SK-N-SH (cell line): ENCODE data around the gene SPON2. TPM values are rescaled to one million over a fixed set of nuclear protein-coding genes. Genes with fewer than 3 reads are reported as not detected.

ENCODE experiments used
- CTCF ChIA-PET: fragments of 300-600, 350-600 bp; formaldehyde crosslinking; extraction: SDS; loops from one replicate; lab custom pipeline; 2021; lab: Yijun Ruan, JAX
- POLR2A ChIA-PET: fragments of 350-600 bp; sonication (Branson Sonifier 250); formaldehyde crosslinking; extraction: SDS; loops from one replicate; lab custom pipeline; 2020; ENCODE audit warnings: antibody characterized with exemption, inconsistent platforms; lab: Yijun Ruan, JAX
- DNase-seq: peaks from one replicate; pipeline ENCODE4 v3.0.0; 2012
- H2AFZ ChIP-seq: fragments of 200-600 bp; sonication (generic); 2 replicates; pipeline ENCODE4 v1.8.1; 2016; ENCODE audit warnings: antibody characterized with exemption, mild to moderate bottlenecking, low read depth
- H3F3A ChIP-seq: fragments of 200-600 bp; sonication (generic); replicated peaks from 2 replicates; pipeline ENCODE3; 2016; ENCODE audit warnings: antibody characterized with exemption, mild to moderate bottlenecking; ENCODE audit not compliant: insufficient read depth
- H3K27ac ChIP-seq, 2 experiments: fragments of 200-500 bp in 1 of 2; fragments of 200-600 bp in 1 of 2; sonication (Bioruptor generic) in 1 of 2; sonication (generic), shearing (Covaris generic) in 1 of 2; 2 replicates each; pipeline versions ENCODE4 v1.5.1 to v1.6.1; 2014 to 2016; ENCODE audit warnings: low read depth in 2 of 2, inconsistent platforms in 1 of 2, low read length in 1 of 2, mild to moderate bottlenecking in 1 of 2, mixed read lengths in 1 of 2
- H3K27me3 ChIP-seq: fragments of 200-600 bp; sonication (generic), shearing (Covaris generic); 2 replicates; pipeline ENCODE4 v1.6.1; 2016; ENCODE audit warnings: mixed run types; ENCODE audit not compliant: insufficient read depth
- H3K36me3 ChIP-seq, 2 experiments: fragments of 200-500 bp in 1 of 2; fragments of 200-600 bp in 1 of 2; sonication (Bioruptor generic) in 1 of 2; sonication (generic) in 1 of 2; replicated peaks in 1 of 2; 2 replicates each; pipeline versions ENCODE3 to v1.5.1; 2014 to 2016; ENCODE audit warnings: low read length in 1 of 2, mild to moderate bottlenecking in 1 of 2; ENCODE audit not compliant: insufficient read depth in 2 of 2, control insufficient read depth in 1 of 2
- H3K4me1 ChIP-seq, 2 experiments: fragments of 200-500 bp in 1 of 2; fragments of 200-600 bp in 1 of 2; sonication (Bioruptor generic) in 1 of 2; sonication (generic), shearing (Covaris generic) in 1 of 2; 2 replicates each; pipeline versions ENCODE4 v1.5.1 to v1.6.1; 2014 to 2016; ENCODE audit warnings: low read depth in 1 of 2, low read length in 1 of 2, mixed run types in 1 of 2; ENCODE audit not compliant: insufficient read depth in 2 of 2, control insufficient read depth in 1 of 2
- H3K4me2 ChIP-seq: fragments of 200-600 bp; sonication (generic), shearing (Covaris generic); 2 replicates; pipeline ENCODE4 v1.6.1; 2017; ENCODE audit warnings: mixed run types
- H3K4me3 ChIP-seq, 2 experiments: fragments of 200-500 bp in 1 of 2; fragments of 200-600 bp in 1 of 2; sonication (Bioruptor generic) in 1 of 2; sonication (generic), shearing (Covaris generic) in 1 of 2; 2 replicates each; pipeline versions ENCODE4 v1.5.1 to v1.8.1; 2014 to 2016; ENCODE audit warnings: low read depth in 2 of 2, inconsistent platforms in 1 of 2, low read length in 1 of 2, mild to moderate bottlenecking in 1 of 2, mixed read lengths in 1 of 2, moderate library complexity in 1 of 2
- H3K79me2 ChIP-seq: fragments of 200-600 bp; sonication (generic); 2 replicates; pipeline ENCODE4 v1.8.1; 2017; ENCODE audit warnings: mild to moderate bottlenecking; ENCODE audit not compliant: insufficient read depth
- H3K9ac ChIP-seq: fragments of 200-600 bp; sonication (generic); 2 replicates; pipeline ENCODE4 v1.6.1; 2017; ENCODE audit warnings: mixed run types
- H3K9me2 ChIP-seq: fragments of 200-600 bp; sonication (generic); 2 replicates; pipeline ENCODE4 v1.6.1; 2017; ENCODE audit warnings: mixed run types
- H3K9me3 ChIP-seq: fragments of 200-600 bp; sonication (generic); 2 replicates; pipeline ENCODE4 v1.6.1; 2017; ENCODE audit warnings: mixed run types, mild to moderate bottlenecking, moderate library complexity
- H4K20me1 ChIP-seq: fragments of 200-600 bp; sonication (generic); 2 replicates; pipeline ENCODE4 v1.6.1; 2017; ENCODE audit warnings: mild to moderate bottlenecking, mixed run types; ENCODE audit not compliant: insufficient read depth
- CHD2 ChIP-seq: fragments of 150-350 bp; IDR thresholded peaks from 2 replicates; pipeline ENCODE4 v1.6.1; 2018; ENCODE audit warnings: low read length; ENCODE audit not compliant: partially characterized antibody
- ELF1 ChIP-seq: IDR thresholded peaks from 2 replicates; pipeline ENCODE4 v1.4.0; 2012
- EP300 ChIP-seq, 2 experiments: IDR thresholded peaks; 2 replicates each; pipeline versions ENCODE4 v1.4.0 to v1.6.1; 2012; ENCODE audit warnings: borderline replicate concordance in 1 of 2, low read depth in 1 of 2, low read length in 1 of 2
- FOXJ3 ChIP-seq: sonication (generic); formaldehyde crosslinking; IDR thresholded peaks from 2 replicates; pipeline ENCODE4 v1.5.1; 2020; ENCODE audit warnings: mild to moderate bottlenecking, missing genetic modification reagents
- FOXM1 ChIP-seq: IDR thresholded peaks from 2 replicates; pipeline ENCODE4 v1.4.0; 2012; ENCODE audit warnings: low read depth, mild to moderate bottlenecking
- GABPA ChIP-seq: IDR thresholded peaks from 2 replicates; pipeline ENCODE4 v1.4.0; 2012; ENCODE audit warnings: low read depth, mild to moderate bottlenecking
- GATA2 ChIP-seq: sonication (generic); formaldehyde crosslinking; IDR thresholded peaks from 2 replicates; pipeline ENCODE4 v1.5.0; 2020; ENCODE audit warnings: mild to moderate bottlenecking, missing genetic modification reagents
- IRF3 ChIP-seq: fragments of 150-350 bp; IDR thresholded peaks from 2 replicates; pipeline ENCODE4 v1.6.1; 2016; ENCODE audit warnings: mild to moderate bottlenecking, low read depth, low read length
- JUND ChIP-seq: IDR thresholded peaks from 2 replicates; pipeline ENCODE4 v1.4.0; 2012
- MXI1 ChIP-seq: IDR thresholded peaks from 2 replicates; pipeline ENCODE4 v1.6.1; 2012; ENCODE audit warnings: mild to moderate bottlenecking, low read depth, low read length, improper control_type of control experiment
- NFIC ChIP-seq: IDR thresholded peaks from 2 replicates; pipeline ENCODE4 v1.4.0; 2012; ENCODE audit warnings: borderline replicate concordance
- POLR2AphosphoS5 ChIP-seq: IDR thresholded peaks from 2 replicates; pipeline ENCODE4 v1.6.1; 2012; ENCODE audit warnings: low read depth, low read length
- REST ChIP-seq: IDR thresholded peaks from 2 replicates; pipeline ENCODE4 v1.6.1; 2012; ENCODE audit warnings: mild to moderate bottlenecking, low read depth, low read length, moderate library complexity
- RXRA ChIP-seq: IDR thresholded peaks from 2 replicates; pipeline ENCODE4 v1.4.0; 2012; ENCODE audit warnings: low read depth, mild to moderate bottlenecking, borderline replicate concordance
- SMC3 ChIP-seq: IDR thresholded peaks from 2 replicates; pipeline ENCODE4 v1.6.1; 2012; ENCODE audit warnings: low read depth, low read length, improper control_type of control experiment
- TAF1 ChIP-seq: IDR thresholded peaks from 2 replicates; pipeline ENCODE4 v1.6.1; 2012; ENCODE audit warnings: low read depth, mild to moderate bottlenecking, low read length, moderate library complexity, borderline replicate concordance
- TEAD4 ChIP-seq: IDR thresholded peaks from 2 replicates; pipeline ENCODE4 v1.4.0; 2012; ENCODE audit warnings: mild to moderate bottlenecking, borderline replicate concordance; ENCODE audit not compliant: insufficient read depth
- USF1 ChIP-seq: IDR thresholded peaks from 2 replicates; pipeline ENCODE4 v1.4.0; 2012; ENCODE audit warnings: low read depth, borderline replicate concordance
- YY1 ChIP-seq: IDR thresholded peaks from 2 replicates; pipeline ENCODE4 v1.4.0; 2012; ENCODE audit warnings: low read depth, mild to moderate bottlenecking
- ZBTB33 ChIP-seq: IDR thresholded peaks from 2 replicates; pipeline ENCODE4 v1.4.0; 2012; ENCODE audit warnings: low read depth, borderline replicate concordance
- WGBS: methylation state at CpG from one replicate; pipeline ENCODE4 v1.1.6; 2017; ENCODE audit warnings: low lambda C conversion rate; 5-methylcytosine and 5-hydroxymethylcytosine counted together
- polyA plus RNA-seq, 3 experiments: library from polyadenylated mRNA; depleted of rRNA; stranded (reverse); fragments of >200 nt; gene quantifications; 2 replicates each; pipeline ENCODE4 v1.2.3, GENCODE V29; 2012

Gene SPON2
- polyA plus RNA-seq, 1 of the 3 experiments (the other 2 are of a cell fraction): 11.4 TPM

GRCh38 chr4:1136048-1136447, 36.3 kb downstream of the SPON2 start:
- no peak for TF ChIP-seq MXI1
- no peak for TF ChIP-seq CHD2
- no peak for TF ChIP-seq TEAD4
- TF ChIP-seq USF1: no peak
- no peak for TF ChIP-seq FOXJ3
- no peak for TF ChIP-seq YY1
- no peak for TF ChIP-seq POLR2AphosphoS5
- no peak for TF ChIP-seq ZBTB33
- TF ChIP-seq SMC3: no peak
- no peak for TF ChIP-seq FOXM1
- no peak for TF ChIP-seq TAF1
- no peak for TF ChIP-seq RXRA
- no peak for TF ChIP-seq EP300 (IDR thresholded peaks at IDR 0.05; ENCODE audit: borderline replicate concordance in 1 of 2, low read depth in 1 of 2, low read length in 1 of 2)
- no peak for TF ChIP-seq JUND
- no peak for TF ChIP-seq REST
- TF ChIP-seq NFIC: no peak
- TF ChIP-seq IRF3: no peak
- TF ChIP-seq GABPA: no peak
- TF ChIP-seq ELF1: no peak
- no peak for TF ChIP-seq GATA2 (CRISPR knock-in tag)
- TF ChIP-seq, all 33 proteins: peak for 0
- Histone ChIP-seq H3K36me3 (no peaks in the 10 kb centered on the region), H4K20me1 (no peaks in the 10 kb centered on the region), H2AFZ (no peak overlapping the region), H3K9me3 (no peaks in the 10 kb centered on the region), H3K4me2 (no peak overlapping the region), H3K9ac (no peak overlapping the region), H3K79me2 (no peaks in the 10 kb centered on the region), H3K9me2 (no peaks in the 10 kb centered on the region), H3K27ac (no peak overlapping the region), H3K4me1 (peaks cover 0 to 2% of the 10 kb centered on the region in 2 experiments; a peak in 1 of 4 replicates), H3F3A (no peaks in the 10 kb centered on the region), H3K4me3 (no peak overlapping the region), H3K27me3 (peaks cover 17% of the 10 kb centered on the region; the same call in 1 of the 2 replicates)
- ChIA-PET POLR2A (no interaction called here), CTCF (interaction anchor here (1.1 to 1.5 kb wide), 3 partner anchors 30 to 217 kb away, joined by 3 read pairs; no protein-coding TSS in a partner anchor)
- DNase-seq: no peak
- 27% methylated on average over 4 of the region's 4 CpGs for WGBS
